ENCODE measurements around the gene PPP1R37. TPM values are rescaled to one million over a fixed set of nuclear protein-coding genes. Genes with fewer than 3 reads are reported as not detected.

PPP1R37 gene
- total and polyA plus RNA-seq, 2 of the 8 experiments (the other 6 are each of a cell fraction or from before 2014, with no cell fraction given) = 14.6 to 25.7 TPM

DNA sequence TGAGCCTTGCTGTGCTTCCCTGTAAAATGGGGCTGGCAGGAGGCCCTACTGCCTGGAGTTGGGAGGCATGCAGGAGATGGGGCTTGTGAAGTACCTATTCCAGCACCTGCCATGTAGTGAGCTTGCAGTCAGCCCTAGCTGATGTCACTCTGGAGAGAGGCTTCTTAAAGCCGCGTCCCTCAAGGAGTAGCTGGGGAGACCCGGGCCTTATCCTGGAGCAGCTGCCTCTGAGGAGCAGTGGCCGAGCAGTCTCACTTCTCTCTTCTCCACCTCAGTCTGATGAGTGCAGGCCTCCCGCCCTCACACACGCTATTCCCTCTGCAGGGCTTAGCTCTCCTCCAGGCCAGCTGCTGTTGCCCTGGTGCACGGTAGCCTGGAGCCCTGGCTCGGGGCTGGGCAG, 36.1 kb upstream of the PPP1R37 start:
- no peak overlapping the region for H2BK20ac ChIP-seq (ENCODE audit: low read length)
- no peak overlapping the region for H2BK120ac ChIP-seq (replicated peaks; ENCODE audit: low read depth, low read length)
- POLR2A ChIA-PET (ENCODE audit: partially characterized antibody) = interaction anchor here (1.0 to 1.5 kb wide), 3 partner anchors 9 to 208 kb away, joined by 3 to 6 read pairs (median 4); no protein-coding TSS in a partner anchor
- H3K23ac ChIP-seq (ENCODE audit: insufficient read length) = no peak overlapping the region
- H3K27me3 ChIP-seq (replicated peaks in 1 of 4; ENCODE audit: control insufficient read depth in 3 of 4, extremely low read depth in 1 of 4, insufficient read depth in 3 of 4, low read length in 3 of 4) = no peaks in the 10 kb centered on the region
- CTCF ChIA-PET (ENCODE audit: partially characterized antibody) = interaction anchor here (0.7 to 4.3 kb wide), 12 partner anchors 9 to 130 kb away, joined by 3 to 85 read pairs (median 4); partner anchors contain the start of genes CLASRP, PPP1R37 and RELB
- no peak overlapping the region for H3K4ac ChIP-seq (replicated peaks; ENCODE audit: insufficient read length, low read depth, low read length)
- H3K9me3 ChIP-seq (ENCODE audit: insufficient read depth in 2 of 2, low read depth in 1 of 2, low read length in 1 of 2) = no peaks in the 10 kb centered on the region
- H3K27ac ChIP-seq (ENCODE audit: low read depth, low read length) = no peak overlapping the region
- H3K4me1 ChIP-seq (replicated peaks in 1 of 4; ENCODE audit: control insufficient read depth in 3 of 4, insufficient read depth in 4 of 4, low read length in 3 of 4) = peaks cover 0 to 4% (median 1%) of the 10 kb centered on the region in 4 experiments; a peak in 4 of 7 replicates
- peaks cover 10 to 19% of the 10 kb centered on the region in 2 experiments for H4K20me1 ChIP-seq (replicated peaks in 1 of 2; ENCODE audit: control insufficient read depth in 1 of 2, insufficient read depth in 2 of 2, low read length in 2 of 2)
- H3K79me2 ChIP-seq (ENCODE audit: control insufficient read depth in 1 of 2, insufficient read depth in 2 of 2, low read length in 2 of 2) = peaks cover 0 to 6% of the 10 kb centered on the region in 2 experiments; a peak in 2 of 4 replicates
- no peak overlapping the region for H4K5ac ChIP-seq (ENCODE audit: insufficient read length, low read depth, low read length)
- H3K56ac ChIP-seq (replicated peaks; ENCODE audit: insufficient read length, low read depth, low read length) = no peak overlapping the region
- H3K4me2 ChIP-seq (ENCODE audit: insufficient read depth in 1 of 2, low read depth in 2 of 2, low read length in 2 of 2) = no peak overlapping the region
- FAIRE-seq (no peak), DNase-seq (ENCODE audit: low read depth in 1 of 2, low spot score in 2 of 2) (no peak)
- H2BK12ac ChIP-seq (ENCODE audit: low read depth, low read length) = no peak overlapping the region
- no peak overlapping the region for H3K18ac ChIP-seq (ENCODE audit: extremely low read depth, low read length)
- H4K91ac ChIP-seq (replicated peaks; ENCODE audit: insufficient read length, low read length) = no peak overlapping the region
- H2BK15ac ChIP-seq (ENCODE audit: low read length) = no peak overlapping the region
- H4K8ac ChIP-seq (ENCODE audit: extremely low read depth, insufficient read depth, low read length) = peak overlapping the region; percentile 39; the same call in 1 of the 2 replicates
- H3K36me3 ChIP-seq (ENCODE audit: control insufficient read depth in 2 of 4, insufficient read depth in 4 of 4, low read length in 3 of 4) = peaks cover 12 to 69% (median 45%) of the 10 kb centered on the region in 4 experiments; a peak in 7 of 8 replicates
- no peak overlapping the region for H3K9ac ChIP-seq (replicated peaks in 1 of 4; ENCODE audit: extremely low read depth in 1 of 4, low read depth in 3 of 4, low read length in 3 of 4)
- H3K79me1 ChIP-seq (ENCODE audit: low read depth, low read length) = peaks cover 7% of the 10 kb centered on the region
- no peak overlapping the region for H2AFZ ChIP-seq (ENCODE audit: low read length)
- H2BK5ac ChIP-seq (ENCODE audit: low read depth, low read length) = no peak overlapping the region
- no peak overlapping the region for H3K4me3 ChIP-seq (ENCODE audit: extremely low read depth in 1 of 4, insufficient read depth in 2 of 4, low read depth in 3 of 4, low read length in 4 of 4)
- H2AK5ac ChIP-seq (ENCODE audit: low read depth, low read length) = no peak overlapping the region
- H3K14ac ChIP-seq (ENCODE audit: insufficient read length) = no peak overlapping the region
- 95% methylated on average over 8 of the region's 8 CpGs; no CpG with 5 or more reads in 1 of the 2 experiments for WGBS, 2 experiments (ENCODE audit: extremely low coverage in 1 of 2, insufficient coverage in 1 of 2, insufficient read length in 1 of 2, insufficient replicate concordance in 2 of 2, low coverage in 1 of 2, low lambda C conversion rate in 2 of 2, missing lambda C conversion rate in 1 of 2)
- peaks cover 2% of the 10 kb centered on the region; the same call in 1 of the 2 replicates for H3K23me2 ChIP-seq (ENCODE audit: low read depth, low read length)
- TF ChIP-seq, protein P1, sequence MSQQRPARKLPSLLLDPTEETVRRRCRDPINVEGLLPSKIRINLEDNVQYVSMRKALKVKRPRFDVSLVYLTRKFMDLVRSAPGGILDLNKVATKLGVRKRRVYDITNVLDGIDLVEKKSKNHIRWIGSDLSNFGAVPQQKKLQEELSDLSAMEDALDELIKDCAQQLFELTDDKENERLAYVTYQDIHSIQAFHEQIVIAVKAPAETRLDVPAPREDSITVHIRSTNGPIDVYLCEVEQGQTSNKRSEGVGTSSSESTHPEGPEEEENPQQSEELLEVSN (IDR thresholded peaks at IDR 0.05) = no peak
- no peak for TF ChIP-seq MAFK (IDR thresholded peaks at IDR 0.05; ENCODE audit: low read depth, low read length)
- no peak for TF ChIP-seq MAX (IDR thresholded peaks at IDR 0.05)
- TF ChIP-seq TEAD4 (IDR thresholded peaks at IDR 0.05; ENCODE audit: low read depth, low read length) = no peak
- TF ChIP-seq EP300 (IDR thresholded peaks at IDR 0.05; ENCODE audit: borderline replicate concordance in 1 of 2, low read depth in 2 of 2, low read length in 2 of 2) = no peak
- TF ChIP-seq, protein P2, sequence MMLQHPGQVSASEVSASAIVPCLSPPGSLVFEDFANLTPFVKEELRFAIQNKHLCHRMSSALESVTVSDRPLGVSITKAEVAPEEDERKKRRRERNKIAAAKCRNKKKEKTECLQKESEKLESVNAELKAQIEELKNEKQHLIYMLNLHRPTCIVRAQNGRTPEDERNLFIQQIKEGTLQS (IDR thresholded peaks at IDR 0.05; ENCODE audit: insufficient read depth, low read depth, low read length) = no peak
- TF ChIP-seq SP2 (IDR thresholded peaks at IDR 0.05; ENCODE audit: low read length) = no peak
- no peak for TF ChIP-seq CREB1 (IDR thresholded peaks at IDR 0.05)
- TF ChIP-seq SAP30 (IDR thresholded peaks at IDR 0.05; ENCODE audit: insufficient read depth, insufficient replicate concordance, low read length) = no peak
- TF ChIP-seq BACH1 (IDR thresholded peaks at IDR 0.05; ENCODE audit: low read length) = no peak
